Heart left ventricle (tissue), 13 donors: ENCODE measurements around the gene MPC2.

Source experiments
- POLR2A ChIP-seq, 2 donors: fragments of 450-650 bp; IDR thresholded peaks; one replicate each; pipeline ENCODE4 v1.6.1; 2017; ENCODE audit warnings: antibody characterized with exemption in 2 of 2, mild to moderate bottlenecking in 2 of 2, moderate library complexity in 2 of 2
- TF ChIP-seq, protein P1 (sequence below), 12 donors: fragments of 200-600 bp; sonication (generic) in 4 of 12; IDR thresholded peaks; one replicate each; pipeline versions ENCODE4 v1.5.0 to v1.8.0; 2018 to 2022; ENCODE audit warnings: antibody characterized with exemption in 12 of 12, mild to moderate bottlenecking in 5 of 12
- donor health status: ischemic (EF 13 %, LVEDD 7.1; RV severe dilation, severe dysfunction).
- donor health status: DM: no; HTN: yes; CAD: no.
- donor health status: DM: no; HTN: no; CAD: no.
- donor health status: ischemic (EF 25% LVEDD 6.9; RV normal size, moderate dysfunction).
- donor health status: ischemic (EF 25% LVEDD 5.7; RV mildly dilated, moderate dysfunction).
- donor health status: ischemic (EF 35%, LVEDD 5.7; RV mildly dilated, moderate dysfunction).
- donor health status: nonischemic (EF 11% LVEDD 7.7; RV severe dilation, severe dysfunction).
- donor health status: DM: yes; HTN: yes; CAD: no.
- donor health status: PGD.
- donor health status: ischemic (EF 29% LVEDD 5.4; RV normal size, mild dysfunction).
- donor health status: nonischemic (EF 23%, LVEDD 6.1; RV moderate dilation, normal function).

DNA sequence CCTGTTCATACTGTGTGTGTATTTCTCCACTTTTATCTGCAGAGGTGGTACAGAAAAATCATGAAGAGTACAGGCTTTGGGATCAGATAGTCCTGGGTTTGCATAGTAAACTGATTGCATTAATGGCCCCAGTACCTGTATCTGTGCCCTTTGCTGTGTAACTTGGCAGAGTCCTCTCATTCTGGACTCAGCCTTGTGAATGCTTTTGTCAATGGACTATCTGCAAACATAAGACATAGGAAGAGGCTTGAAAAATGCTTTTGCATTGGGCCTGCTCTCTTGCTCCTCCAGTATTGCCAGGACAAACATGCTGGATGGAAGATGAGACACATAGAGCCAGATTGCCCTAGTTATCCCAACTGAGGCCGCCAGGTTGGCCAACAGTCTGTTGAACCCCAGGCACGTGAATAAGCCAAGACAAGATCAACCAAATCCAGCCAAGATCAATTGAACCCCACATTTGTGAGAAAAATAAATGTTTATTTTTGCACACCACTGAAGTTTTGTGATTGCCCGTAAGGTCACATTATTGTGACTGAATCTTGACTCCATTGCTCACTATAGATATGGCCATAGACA is 60.2 kb downstream of the MPC2 start:
- TF ChIP-seq, protein P1, sequence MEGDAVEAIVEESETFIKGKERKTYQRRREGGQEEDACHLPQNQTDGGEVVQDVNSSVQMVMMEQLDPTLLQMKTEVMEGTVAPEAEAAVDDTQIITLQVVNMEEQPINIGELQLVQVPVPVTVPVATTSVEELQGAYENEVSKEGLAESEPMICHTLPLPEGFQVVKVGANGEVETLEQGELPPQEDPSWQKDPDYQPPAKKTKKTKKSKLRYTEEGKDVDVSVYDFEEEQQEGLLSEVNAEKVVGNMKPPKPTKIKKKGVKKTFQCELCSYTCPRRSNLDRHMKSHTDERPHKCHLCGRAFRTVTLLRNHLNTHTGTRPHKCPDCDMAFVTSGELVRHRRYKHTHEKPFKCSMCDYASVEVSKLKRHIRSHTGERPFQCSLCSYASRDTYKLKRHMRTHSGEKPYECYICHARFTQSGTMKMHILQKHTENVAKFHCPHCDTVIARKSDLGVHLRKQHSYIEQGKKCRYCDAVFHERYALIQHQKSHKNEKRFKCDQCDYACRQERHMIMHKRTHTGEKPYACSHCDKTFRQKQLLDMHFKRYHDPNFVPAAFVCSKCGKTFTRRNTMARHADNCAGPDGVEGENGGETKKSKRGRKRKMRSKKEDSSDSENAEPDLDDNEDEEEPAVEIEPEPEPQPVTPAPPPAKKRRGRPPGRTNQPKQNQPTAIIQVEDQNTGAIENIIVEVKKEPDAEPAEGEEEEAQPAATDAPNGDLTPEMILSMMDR (IDR thresholded peaks at IDR 0.05), result no peak
- TF ChIP-seq POLR2A (IDR thresholded peaks at IDR 0.05), result no peak
